Endothelial cell of umbilical vein (primary cell): Measurements from ENCODE around the gene RYR3. TPM values are rescaled to one million over a fixed set of nuclear protein-coding genes. Genes with fewer than 3 reads are reported as not detected.

ENCODE experiments used
- BruUV-seq: library from RNA; stranded (reverse); fragments of 400-500 nt; replicated peaks from 2 replicates; lab custom pipeline; 2021; lab: Mats Ljungman, UMichigan
- CTCF ChIA-PET: fragments of 300-600, 350-600 bp; sonication (Branson Sonifier 250); formaldehyde crosslinking; loops from one replicate; lab custom pipeline; 2021; ENCODE audit warnings: antibody characterized with exemption, inconsistent platforms; lab: Charles Lee
- POLR2A ChIA-PET: fragments of 300-600, 350-600 bp; sonication (Branson Sonifier 250); formaldehyde crosslinking; loops from one replicate; lab custom pipeline; 2021; ENCODE audit warnings: antibody characterized with exemption, inconsistent platforms; lab: Charles Lee
- DNase-seq: peaks from one replicate; pipeline ENCODE4 v3.0.0-alpha.2; 2011; ENCODE audit warnings: low read depth, low spot score
- FAIRE-seq: peaks from 2 replicates; lab custom pipeline; 2011; peaks lifted over from hg19 to GRCh38; lab: Jason Lieb, UNC
- H2AFZ ChIP-seq: 2 replicates; pipeline ENCODE4 v1.6.0; 2012; ENCODE audit warnings: low read depth, low read length, control low read depth, inconsistent platforms
- H3K27ac ChIP-seq: 2 replicates; pipeline ENCODE4 v1.5.1; 2011; ENCODE audit warnings: low read depth, mild to moderate bottlenecking, control low read depth, low read length, moderate library complexity; ENCODE audit not compliant: insufficient read depth
- H3K27me3 ChIP-seq, 2 experiments: 2 replicates each; pipeline versions ENCODE4 v1.6.0 to v1.6.1; 2011; ENCODE audit warnings: low read length in 2 of 2, mixed read lengths in 1 of 2; ENCODE audit not compliant: control insufficient read depth in 2 of 2, insufficient read depth in 2 of 2
- H3K36me3 ChIP-seq, 2 experiments: 2 replicates in 1 of 2; 3 replicates in 1 of 2; pipeline ENCODE4 v1.5.1; 2011; ENCODE audit warnings: low read length in 2 of 2, mild to moderate bottlenecking in 1 of 2, moderate library complexity in 1 of 2; ENCODE audit not compliant: control insufficient read depth in 2 of 2, insufficient read depth in 2 of 2; ENCODE audit errors: extremely low read depth in 1 of 2
- H3K4me1 ChIP-seq: 3 replicates; pipeline ENCODE4 v1.5.1; 2011; ENCODE audit warnings: mild to moderate bottlenecking, low read length; ENCODE audit not compliant: control insufficient read depth, insufficient read depth; ENCODE audit errors: extremely low read depth
- H3K4me2 ChIP-seq: 2 replicates; pipeline ENCODE4 v1.6.1; 2011; ENCODE audit warnings: low read length, control low read depth, mixed read lengths; ENCODE audit not compliant: insufficient read depth
- H3K4me3 ChIP-seq, 3 experiments: fragments of 200-600 bp in 1 of 3; sonication (generic), shearing (Covaris generic) in 1 of 3; replicated peaks in 1 of 3; 2 replicates each; pipeline ENCODE4 v1.5.1; 2011 to 2016; ENCODE audit warnings: control low read depth in 3 of 3, low read length in 3 of 3, mild to moderate bottlenecking in 2 of 3, inconsistent platforms in 1 of 3, low read depth in 1 of 3, moderate library complexity in 1 of 3; ENCODE audit not compliant: insufficient read depth in 1 of 3
- H3K79me2 ChIP-seq: 2 replicates; pipeline ENCODE4 v1.6.0; 2012; ENCODE audit warnings: low read length, inconsistent platforms; ENCODE audit not compliant: control insufficient read depth, insufficient read depth
- H3K9ac ChIP-seq: replicated peaks from 2 replicates; pipeline ENCODE3; 2011; ENCODE audit warnings: low read length, control low read depth; ENCODE audit not compliant: insufficient read depth; ENCODE audit errors: extremely low read depth
- H3K9me1 ChIP-seq: replicated peaks from 3 replicates; pipeline ENCODE4 v1.6.0; 2011; ENCODE audit warnings: mild to moderate bottlenecking, low read length; ENCODE audit not compliant: control insufficient read depth, insufficient read depth; ENCODE audit errors: extremely low read depth
- H3K9me3 ChIP-seq: replicated peaks from 2 replicates; pipeline ENCODE4 v1.5.1; 2012; ENCODE audit warnings: low read length, inconsistent platforms; ENCODE audit not compliant: control insufficient read depth, insufficient read depth
- H4K20me1 ChIP-seq: replicated peaks from 2 replicates; pipeline ENCODE3; 2011; ENCODE audit warnings: mild to moderate bottlenecking, low read length; ENCODE audit not compliant: control insufficient read depth, insufficient read depth; ENCODE audit errors: extremely low read depth
- CTCF ChIP-seq, 2 donors: IDR thresholded peaks; 1 replicate in 1 of 2; 2 replicates in 1 of 2; pipeline ENCODE4 v1.5.1; 2011; ENCODE audit warnings: low read length in 2 of 2, mild to moderate bottlenecking in 2 of 2, moderate library complexity in 2 of 2, control low read depth in 1 of 2, inconsistent platforms in 1 of 2, low read depth in 1 of 2; ENCODE audit not compliant: insufficient read depth in 1 of 2; ENCODE audit errors: extremely low read depth in 1 of 2
- EZH2 ChIP-seq: IDR thresholded peaks from 2 replicates; pipeline ENCODE4 v1.6.1; 2012; ENCODE audit warnings: borderline replicate concordance, low read depth, mild to moderate bottlenecking, moderate library complexity, low read length, inconsistent platforms; ENCODE audit not compliant: severe bottlenecking
- FOS ChIP-seq: IDR thresholded peaks from 2 replicates; pipeline ENCODE4 v1.6.1; 2011; ENCODE audit warnings: mild to moderate bottlenecking, low read length, moderate library complexity, borderline replicate concordance; ENCODE audit not compliant: insufficient read depth
- GATA2 ChIP-seq: IDR thresholded peaks from 2 replicates; pipeline ENCODE4 v1.7.0; 2011; ENCODE audit warnings: low read depth, mild to moderate bottlenecking, moderate library complexity, mixed read lengths, low read length; ENCODE audit not compliant: insufficient read length, insufficient read depth
- MAX ChIP-seq: IDR thresholded peaks from 2 replicates; pipeline ENCODE4 v1.6.1; 2011; ENCODE audit not compliant: insufficient read depth, insufficient read length
- MYC ChIP-seq: IDR thresholded peaks from one replicate; pipeline ENCODE4 v1.6.1; 2011; ENCODE audit warnings: mild to moderate bottlenecking, low read depth, low read length
- POLR2A ChIP-seq: IDR thresholded peaks from 2 replicates; pipeline ENCODE4 v1.6.1; 2012; ENCODE audit warnings: low read depth, mild to moderate bottlenecking, control low read depth, low read length
- dilution Hi-C: fragments of 300-500 bp; cut with MboI; formaldehyde crosslinking; loops from one replicate; pipeline ENCODE4 v1.15.0; 2019; ENCODE audit warnings: low sequenced_read_pairs; ENCODE audit not compliant: extremely low pct_ligation_motif_present
- intact Hi-C: fragments of 100-400 bp; cut with micrococcal nuclease; formaldehyde crosslinking; loops from one replicate; pipeline ENCODE4 v1.10.0; 2022
- polyA plus RNA-seq, 4 experiments: library from polyadenylated mRNA; depleted of rRNA in 3 of 4; stranded (reverse) in 3 of 4; unstranded in 1 of 4; fragments of >200 nt; gene quantifications; 2 replicates each; pipeline versions ENCODE4 v1.2.1 to v1.2.3, GENCODE V29; 2011 to 2012; ENCODE audit warnings: missing spikeins in 1 of 4
- total RNA-seq: library from RNA; stranded (reverse); gene quantifications from 2 replicates; pipeline ENCODE4 v1.2.3, GENCODE V29; 2021

RYR3 gene
- total and polyA plus RNA-seq, 2 donors (not counting 3 experiments of a cell fraction or from before 2014, with no cell fraction given) = not detected

- no peak overlapping the region for H3K4me2 ChIP-seq
- FAIRE-seq (no peak), DNase-seq (no peak)
- H2AFZ ChIP-seq = no peak overlapping the region
- H4K20me1 ChIP-seq = no peaks in the 10 kb centered on the region
- BruUV-seq = no TSS peak
- H3K9me3 ChIP-seq = no peaks in the 10 kb centered on the region
- ChIA-PET CTCF (interaction anchor here (1.0 kb wide), 1 partner anchor 70 kb away, joined by 3 read pairs; no protein-coding TSS in a partner anchor), POLR2A (no interaction called here)
- no peaks in the 10 kb centered on the region for H3K79me2 ChIP-seq
- intact Hi-C loops = no loop called here
- no peaks in the 10 kb centered on the region for H3K9me1 ChIP-seq
- H3K36me3 ChIP-seq = no peaks in the 10 kb centered on the region
- no peak for TF ChIP-seq GATA2
- no peak for TF ChIP-seq EZH2
- no peak for TF ChIP-seq CTCF (IDR thresholded peaks at IDR 0.05; ENCODE audit: extremely low read depth in 1 of 2, insufficient read depth in 1 of 2, low read depth in 1 of 2, low read length in 2 of 2)
- no peak for TF ChIP-seq MYC
- TF ChIP-seq FOS = no peak
- no peak for TF ChIP-seq POLR2A
- TF ChIP-seq MAX = no peak
- no peak overlapping the region for H3K27ac ChIP-seq
- dilution Hi-C loops = no loop called here
- H3K4me1 ChIP-seq = no peaks in the 10 kb centered on the region
- no peak overlapping the region for H3K4me3 ChIP-seq
- H3K27me3 ChIP-seq = no peaks in the 10 kb centered on the region
- H3K9ac ChIP-seq = no peak overlapping the region
Measured at GRCh38 chr15:33852570-33852969, 541.8 kb downstream of the RYR3 start.
